Stimulated activated CD4-positive, alpha-beta T cell treated with anti-CD3 and anti-CD28 coated beads, Interleukin-1b, Interleukin-23, amount 100 ng/mL, for 24 hours (primary cell): ENCODE results near the gene RMRP.

Experiments used
- DNase-seq, 4 experiments: peaks; one replicate each; pipeline ENCODE4 v3.0.0-alpha.2; 2020; ENCODE audit warnings: low read depth in 4 of 4, low spot score in 1 of 4

Gene RMRP

DNA sequence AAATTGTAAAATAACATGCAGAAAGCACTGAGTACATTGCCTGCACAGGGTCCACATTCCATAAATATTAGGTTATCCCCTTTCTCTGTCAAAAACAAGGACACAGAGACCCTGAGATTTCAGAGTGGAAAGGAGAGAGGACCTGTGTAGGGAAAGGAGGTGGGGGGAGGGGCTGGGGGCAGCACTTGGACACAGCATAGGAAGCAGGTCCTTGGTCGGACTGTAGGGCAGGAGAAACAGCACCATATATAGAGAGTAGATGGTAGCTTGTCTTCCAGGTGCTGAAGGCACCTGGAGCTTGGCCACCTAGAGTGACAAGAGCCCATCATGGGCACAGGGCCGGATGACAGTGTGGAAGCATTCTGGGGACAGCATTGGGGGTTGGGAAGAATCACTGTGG lies 29.5 kb upstream of the RMRP start:
- no peak for DNase-seq

DNA sequence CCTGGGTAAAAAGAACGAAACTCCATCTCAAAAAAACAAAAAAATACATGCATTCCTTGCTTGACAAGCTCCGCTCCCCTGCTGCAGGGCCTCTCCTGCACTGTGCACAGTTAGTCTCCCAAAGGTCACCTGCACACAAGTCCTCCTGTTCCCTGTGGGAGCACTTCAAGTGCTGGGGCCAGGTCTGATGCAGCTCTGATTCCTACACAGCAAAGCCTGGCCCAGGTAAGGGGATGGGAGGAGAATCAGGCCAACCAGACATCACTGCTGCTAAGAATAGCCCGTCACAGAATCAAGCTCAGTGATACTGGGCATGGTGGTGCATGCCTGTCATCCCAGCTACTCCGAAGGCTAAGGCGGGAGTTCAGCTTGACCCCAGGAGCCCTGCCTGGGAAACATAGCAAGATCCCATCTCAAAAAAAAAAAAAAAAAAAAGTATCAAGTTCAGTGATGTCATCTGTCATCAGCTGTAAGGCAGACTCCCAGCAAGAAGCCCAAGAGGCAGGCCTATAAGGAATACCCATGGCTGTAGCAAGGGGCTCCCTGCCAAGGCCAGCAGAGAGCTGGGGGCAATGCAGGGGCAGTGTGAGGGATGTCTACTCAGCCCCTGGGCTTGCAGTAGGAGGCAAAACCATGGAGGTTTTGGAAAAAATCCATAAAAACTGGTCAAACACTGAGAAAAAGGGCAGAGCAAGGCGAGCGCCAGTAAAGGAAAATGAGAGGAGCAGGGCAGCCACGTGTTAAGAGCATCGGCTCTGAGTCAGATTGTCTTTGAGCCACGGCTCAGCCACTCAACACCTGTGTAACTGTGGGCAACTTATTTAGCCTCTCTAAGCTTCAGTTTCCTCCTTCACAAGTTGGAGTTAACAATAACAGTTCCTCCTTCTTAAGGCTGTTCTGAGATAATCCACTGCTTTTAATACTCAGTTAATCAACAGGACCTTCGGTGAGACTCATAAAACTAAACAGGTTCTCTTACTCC lies 28.7 kb upstream of the RMRP start:
- DNase-seq: no peak

GRCh38 chr9:35685506-35685905 lies 27.7 kb upstream of the RMRP start:
- DNase-seq: no peak

DNA sequence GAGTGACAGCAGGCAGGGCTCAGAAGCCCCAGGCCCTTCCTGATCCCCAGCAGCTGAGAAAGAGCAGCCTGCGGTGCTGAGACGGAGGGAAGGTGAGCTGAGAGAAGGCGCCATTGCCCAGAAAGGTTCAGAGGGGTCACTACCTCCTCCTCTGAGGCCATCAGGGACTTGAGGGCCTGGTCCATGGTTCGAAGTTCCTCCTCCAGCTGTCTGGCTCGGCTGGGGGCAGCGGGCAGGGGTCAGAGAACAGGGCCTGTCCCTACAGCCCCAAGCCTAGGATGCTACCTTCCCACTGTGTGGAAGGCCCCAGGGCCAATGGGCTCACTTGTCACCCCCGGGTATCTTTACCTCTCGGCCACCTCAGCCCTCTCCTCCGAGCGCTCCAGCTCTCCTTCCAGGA lies 27.1 kb upstream of the RMRP start:
- no peak for DNase-seq

GRCh38 chr9:35683323-35683722 lies 25.5 kb upstream of the RMRP start:
- DNase-seq: no peak

- no peak for DNase-seq
Observed at GRCh38 chr9:35682520-35683315, 24.9 kb upstream of the RMRP start.

DNA sequence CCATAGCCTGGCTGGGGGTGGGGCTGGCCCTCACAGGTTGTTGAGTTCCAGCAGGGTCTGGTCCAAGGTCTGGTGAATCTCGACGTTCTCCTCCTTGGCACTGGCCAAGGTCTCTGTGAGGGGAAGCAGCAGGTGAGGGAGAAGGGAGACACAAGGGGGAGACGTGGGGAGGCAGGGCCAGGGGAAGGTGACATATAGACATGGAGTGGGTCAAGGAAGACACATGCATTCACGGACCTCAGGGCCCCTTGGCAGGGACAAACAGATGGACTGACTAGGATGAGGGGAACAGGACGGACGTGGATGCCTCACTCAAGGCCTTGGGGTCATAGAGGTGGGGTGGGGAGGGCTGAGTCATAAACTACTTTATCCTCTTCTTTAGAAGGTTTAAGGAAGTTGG lies 24.2 kb upstream of the RMRP start:
- DNase-seq: no peak

- DNase-seq: no peak
Observed at GRCh38 chr9:35681341-35682002, 23.7 kb upstream of the RMRP start.

- no peak for DNase-seq
Observed at GRCh38 chr9:35680331-35681105, 22.7 kb upstream of the RMRP start.

DNA sequence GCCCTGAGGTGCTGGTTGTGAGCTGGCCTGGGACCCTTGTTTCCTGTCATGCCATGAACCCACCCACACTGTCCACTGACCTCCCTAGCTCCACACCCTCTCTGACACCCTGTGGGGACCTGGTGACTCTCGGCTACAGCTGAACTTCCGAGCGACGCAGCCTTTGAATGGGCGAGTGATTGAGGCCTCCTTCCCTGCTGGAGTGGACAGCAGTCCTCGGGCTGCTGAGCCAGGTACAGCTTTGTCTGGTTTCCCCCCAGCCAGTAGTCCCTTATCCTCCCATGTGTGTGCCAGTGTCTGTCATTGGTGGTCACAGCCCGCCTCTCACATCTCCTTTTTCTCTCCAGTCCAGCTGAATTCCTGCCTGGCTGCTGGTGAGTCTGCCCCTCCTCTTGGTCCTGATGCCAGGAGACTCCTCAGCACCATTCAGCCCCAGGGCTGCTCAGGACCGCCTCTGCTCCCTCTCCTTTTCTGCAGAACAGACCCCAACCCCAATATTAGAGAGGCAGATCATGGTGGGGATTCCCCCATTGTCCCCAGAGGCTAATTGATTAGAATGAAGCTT lies 22.0 kb upstream of the RMRP start:
- DNase-seq: no peak

DNA sequence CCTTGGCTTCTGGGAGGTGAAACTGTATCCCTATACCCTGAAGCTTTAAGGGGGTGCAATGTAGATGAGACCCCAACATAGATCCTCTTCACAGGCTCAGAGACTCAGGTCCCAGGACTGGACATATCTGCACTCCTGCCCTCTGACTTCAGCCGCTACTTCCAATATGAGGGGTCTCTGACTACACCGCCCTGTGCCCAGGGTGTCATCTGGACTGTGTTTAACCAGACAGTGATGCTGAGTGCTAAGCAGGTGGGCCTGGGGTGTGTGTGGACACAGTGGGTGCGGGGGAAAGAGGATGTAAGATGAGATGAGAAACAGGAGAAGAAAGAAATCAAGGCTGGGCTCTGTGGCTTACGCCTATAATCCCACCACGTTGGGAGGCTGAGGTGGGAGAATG lies 21.3 kb upstream of the RMRP start:
- DNase-seq: no peak

DNA sequence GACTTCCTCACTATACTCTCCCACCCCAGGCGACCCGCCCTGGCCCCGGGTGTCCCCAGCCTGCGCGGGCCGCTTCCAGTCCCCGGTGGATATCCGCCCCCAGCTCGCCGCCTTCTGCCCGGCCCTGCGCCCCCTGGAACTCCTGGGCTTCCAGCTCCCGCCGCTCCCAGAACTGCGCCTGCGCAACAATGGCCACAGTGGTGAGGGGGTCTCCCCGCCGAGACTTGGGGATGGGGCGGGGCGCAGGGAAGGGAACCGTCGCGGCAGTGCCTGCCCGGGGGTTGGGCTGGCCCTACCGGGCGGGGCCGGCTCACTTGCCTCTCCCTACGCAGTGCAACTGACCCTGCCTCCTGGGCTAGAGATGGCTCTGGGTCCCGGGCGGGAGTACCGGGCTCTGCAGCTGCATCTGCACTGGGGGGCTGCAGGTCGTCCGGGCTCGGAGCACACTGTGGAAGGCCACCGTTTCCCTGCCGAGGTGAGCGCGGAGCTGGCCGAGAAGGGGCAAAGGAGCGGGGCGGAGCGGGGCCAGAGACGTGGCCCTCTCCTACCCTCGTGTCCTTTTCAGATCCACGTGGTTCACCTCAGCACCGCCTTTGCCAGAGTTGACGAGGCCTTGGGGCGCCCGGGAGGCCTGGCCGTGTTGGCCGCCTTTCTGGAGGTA lies 18.0 kb upstream of the RMRP start:
- no peak for DNase-seq

GRCh38 chr9:35675204-35675603 lies 17.4 kb upstream of the RMRP start:
- no peak for DNase-seq

DNA sequence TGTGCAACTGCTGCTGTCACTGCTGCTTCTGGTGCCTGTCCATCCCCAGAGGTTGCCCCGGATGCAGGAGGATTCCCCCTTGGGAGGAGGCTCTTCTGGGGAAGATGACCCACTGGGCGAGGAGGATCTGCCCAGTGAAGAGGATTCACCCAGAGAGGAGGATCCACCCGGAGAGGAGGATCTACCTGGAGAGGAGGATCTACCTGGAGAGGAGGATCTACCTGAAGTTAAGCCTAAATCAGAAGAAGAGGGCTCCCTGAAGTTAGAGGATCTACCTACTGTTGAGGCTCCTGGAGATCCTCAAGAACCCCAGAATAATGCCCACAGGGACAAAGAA lies 16.2 kb upstream of the RMRP start:
- DNase-seq: no peak

GRCh38 chr9:35673132-35674024 lies 15.6 kb upstream of the RMRP start, which contains the start of gene CA9:
Gene CA9, plus strand, starts transcription at chr9:35673928. Its CDS starts 32 bp downstream, at chr9:35673960.
- no peak for DNase-seq

GRCh38 chr9:35669331-35670145 lies 11.7 kb upstream of the RMRP start:
- DNase-seq: no peak

- DNase-seq: no peak
Observed at GRCh38 chr9:35667939-35668338, 10.1 kb upstream of the RMRP start.

DNA sequence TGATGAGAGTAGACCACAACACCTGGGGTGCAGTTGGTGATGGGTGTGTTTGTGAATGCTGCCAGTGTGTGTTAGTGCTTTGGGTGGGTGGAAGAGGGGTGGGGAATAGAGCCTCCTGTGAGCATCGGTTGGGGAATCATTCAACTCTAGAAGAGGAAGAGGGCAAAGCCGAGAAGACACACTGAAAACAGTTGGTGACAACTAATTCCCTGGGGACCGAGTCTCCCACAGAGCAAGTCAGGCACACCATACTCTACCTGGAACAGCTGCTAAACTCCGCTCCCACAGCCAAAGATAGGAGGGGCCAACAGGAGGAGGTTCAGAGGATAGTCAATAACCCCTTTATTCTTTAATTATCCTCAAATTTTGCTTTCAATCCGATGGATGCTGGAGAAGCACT lies 8.7 kb upstream of the RMRP start:
- no peak for DNase-seq
